ENCODE results near the gene OSBPL3.

Gene OSBPL3

GRCh38 chr7:24902931-24903330 lies 77.0 kb downstream of the OSBPL3 start:
- DNase-seq (ENCODE audit: low spot score) = no peak
- TF ChIP-seq CTCF (IDR thresholded peaks at IDR 0.05; ENCODE audit: extremely low read depth, missing control alignments) = no peak

- DNase-seq (ENCODE audit: low spot score) = no peak
- no peak for TF ChIP-seq CTCF (IDR thresholded peaks at IDR 0.05; ENCODE audit: extremely low read depth, missing control alignments)
These were observed 77.7 kb downstream of the OSBPL3 start for GRCh38 chr7:24902276-24902675.

GRCh38 chr7:24899905-24900304 lies 80.1 kb downstream of the OSBPL3 start:
- no peak for DNase-seq (ENCODE audit: low spot score)
- TF ChIP-seq CTCF (IDR thresholded peaks at IDR 0.05; ENCODE audit: extremely low read depth, missing control alignments) = no peak

- no peak for DNase-seq (ENCODE audit: low spot score)
- TF ChIP-seq CTCF (IDR thresholded peaks at IDR 0.05; ENCODE audit: extremely low read depth, missing control alignments) = no peak
These were observed 80.8 kb downstream of the OSBPL3 start for GRCh38 chr7:24899161-24899560.

- peak; percentile 40 for DNase-seq (ENCODE audit: low spot score)
- no peak for TF ChIP-seq CTCF (IDR thresholded peaks at IDR 0.05; ENCODE audit: extremely low read depth, missing control alignments)
These were observed 81.3 kb downstream of the OSBPL3 start for GRCh38 chr7:24898691-24899090.

GRCh38 chr7:24896031-24896501 lies 83.9 kb downstream of the OSBPL3 start:
- DNase-seq (ENCODE audit: low spot score) = peak; percentile 61

More at GRCh38 chr7:24896031-24896501, 83.9 kb downstream of the OSBPL3 start:
- no peak for TF ChIP-seq CTCF (IDR thresholded peaks at IDR 0.05; ENCODE audit: extremely low read depth, missing control alignments)
